ENCODE results near the gene SPRING1.

Gene SPRING1

GRCh38 chr12:116736962-116737773, 701 bp downstream of the SPRING1 start:
- DNase-seq: peak; percentile 12

GRCh38 chr12:116735951-116736599, 1.8 kb downstream of the SPRING1 start:
- no peak for DNase-seq

GRCh38 chr12:116735084-116735483, 2.8 kb downstream of the SPRING1 start:
- DNase-seq: no peak

- no peak for DNase-seq
Observed at GRCh38 chr12:116734156-116734768, 3.6 kb downstream of the SPRING1 start.

GRCh38 chr12:116731801-116732200, 6.1 kb downstream of the SPRING1 start:
- no peak for DNase-seq

- no peak for DNase-seq
Observed at GRCh38 chr12:116727891-116728290, 10.0 kb downstream of the SPRING1 start.

- DNase-seq: no peak
Observed at GRCh38 chr12:116727261-116727660, 10.6 kb downstream of the SPRING1 start.

- no peak for DNase-seq
Observed at GRCh38 chr12:116726694-116727093, 11.2 kb downstream of the SPRING1 start.

- DNase-seq: no peak
Observed at GRCh38 chr12:116722245-116722644, 15.6 kb downstream of the SPRING1 start.

- no peak for DNase-seq
Observed at GRCh38 chr12:116719731-116720528, 17.9 kb downstream of the SPRING1 start.

- no peak for DNase-seq
Observed at GRCh38 chr12:116718655-116719454, 19.0 kb downstream of the SPRING1 start.

GRCh38 chr12:116717466-116718437, 20.1 kb downstream of the SPRING1 start:
- no peak for DNase-seq

GRCh38 chr12:116714175-116714574, 23.7 kb downstream of the SPRING1 start:
- DNase-seq: peak; percentile 8

GRCh38 chr12:116713527-116713926, 24.3 kb downstream of the SPRING1 start:
- no peak for DNase-seq

GRCh38 chr12:116712458-116713303, 25.2 kb downstream of the SPRING1 start:
- no peak for DNase-seq

GRCh38 chr12:116710370-116711150, 27.3 kb downstream of the SPRING1 start:
- peak; percentile 23 for DNase-seq

- no peak for DNase-seq
Observed at GRCh38 chr12:116709768-116710167, 28.1 kb downstream of the SPRING1 start.

- DNase-seq: peak; percentile 93
Observed at GRCh38 chr12:116708826-116709756, 28.8 kb downstream of the SPRING1 start.

Data from NCI-H82 (cell line).